HEK293 (cell line): ENCODE data around the gene TBX10.

ENCODE experiments used
- BCL6B ChIP-seq: fragments of 450-650 bp; formaldehyde crosslinking; IDR thresholded peaks from 2 replicates; pipeline ENCODE4 v1.5.1; 2017; ENCODE audit warnings: missing biosample characterization, missing genetic modification characterization
- GLI2 ChIP-seq: fragments of 450-650 bp; formaldehyde crosslinking; IDR thresholded peaks from 2 replicates; pipeline ENCODE4; 2017; ENCODE audit warnings: missing biosample characterization, missing genetic modification characterization, low read depth, borderline replicate concordance
- HOXC10 ChIP-seq: sonication (generic); formaldehyde crosslinking; IDR thresholded peaks from 2 replicates; pipeline ENCODE4 v1.8.1; 2023; ENCODE audit warnings: mild to moderate bottlenecking, missing genetic modification reagents
- KLF1 ChIP-seq: fragments of 450-650 bp; formaldehyde crosslinking; IDR thresholded peaks from 2 replicates; pipeline ENCODE4 v1.5.1; 2016; ENCODE audit warnings: missing biosample characterization, missing genetic modification characterization
- KLF10 ChIP-seq: fragments of 450-650 bp; IDR thresholded peaks from 2 replicates; pipeline ENCODE4 v1.5.1; 2018; ENCODE audit warnings: missing biosample characterization, mild to moderate bottlenecking, missing genetic modification characterization
- KLF8 ChIP-seq: fragments of 450-650 bp; formaldehyde crosslinking; IDR thresholded peaks from 2 replicates; pipeline ENCODE4 v1.5.1; 2016; ENCODE audit warnings: missing biosample characterization, missing genetic modification characterization
- MYNN ChIP-seq: fragments of 450-650 bp; formaldehyde crosslinking; IDR thresholded peaks from 2 replicates; pipeline ENCODE4 v1.5.1; 2016; ENCODE audit warnings: missing biosample characterization, missing genetic modification characterization, borderline replicate concordance
- MZF1 ChIP-seq: fragments of 450-650 bp; formaldehyde crosslinking; IDR thresholded peaks from 2 replicates; pipeline ENCODE4 v1.5.1; 2017; ENCODE audit warnings: missing biosample characterization, missing genetic modification characterization, borderline replicate concordance
- PATZ1 ChIP-seq: fragments of 450-650 bp; formaldehyde crosslinking; IDR thresholded peaks from 2 replicates; pipeline ENCODE4 v1.5.1; 2016; ENCODE audit warnings: missing biosample characterization, missing genetic modification characterization
- PBX3 ChIP-seq: sonication (generic); formaldehyde crosslinking; IDR thresholded peaks from 2 replicates; pipeline ENCODE4 v1.8.1; 2022; ENCODE audit warnings: mild to moderate bottlenecking, moderate library complexity, missing genetic modification reagents
- PRDM2 ChIP-seq: fragments of 450-650 bp; formaldehyde crosslinking; IDR thresholded peaks from 2 replicates; pipeline ENCODE4 v1.5.1; 2016; ENCODE audit warnings: missing biosample characterization, missing genetic modification characterization, borderline replicate concordance
- SALL2 ChIP-seq: fragments of 450-650 bp; formaldehyde crosslinking; IDR thresholded peaks from 2 replicates; pipeline ENCODE4 v1.5.0; 2017; ENCODE audit warnings: missing biosample characterization, mild to moderate bottlenecking, missing genetic modification characterization, borderline replicate concordance
- SETDB1 ChIP-seq: IDR thresholded peaks from one replicate; pipeline ENCODE4 v1.6.1; 2017; ENCODE audit warnings: mild to moderate bottlenecking, low read length, moderate library complexity, mixed read lengths; ENCODE audit not compliant: insufficient read length
- ZFP69B ChIP-seq: fragments of 450-650 bp; formaldehyde crosslinking; IDR thresholded peaks from 2 replicates; pipeline ENCODE4 v1.5.1; 2016; ENCODE audit warnings: missing biosample characterization, missing genetic modification characterization
- ZNF169 ChIP-seq: fragments of 450-650 bp; formaldehyde crosslinking; IDR thresholded peaks from 2 replicates; pipeline ENCODE4 v1.5.1; 2016; ENCODE audit warnings: missing biosample characterization, missing genetic modification characterization
- ZNF174 ChIP-seq: fragments of 450-650 bp; formaldehyde crosslinking; IDR thresholded peaks from 2 replicates; pipeline ENCODE4 v1.5.0; 2017; ENCODE audit warnings: missing biosample characterization, mild to moderate bottlenecking, missing genetic modification characterization
- ZNF248 ChIP-seq: fragments of 450-650 bp; formaldehyde crosslinking; IDR thresholded peaks from 2 replicates; pipeline ENCODE4 v1.5.1; 2017; ENCODE audit warnings: missing biosample characterization, missing genetic modification characterization
- ZNF26 ChIP-seq: fragments of 450-650 bp; formaldehyde crosslinking; IDR thresholded peaks from 2 replicates; pipeline ENCODE4 v1.5.1; 2016; ENCODE audit warnings: missing biosample characterization, missing genetic modification characterization
- ZNF335 ChIP-seq: fragments of 450-650 bp; formaldehyde crosslinking; conservative IDR thresholded peaks from 2 replicates; pipeline ENCODE4 v1.5.1; 2016; ENCODE audit warnings: missing biosample characterization, missing genetic modification characterization
- ZNF350 ChIP-seq: fragments of 450-650 bp; formaldehyde crosslinking; IDR thresholded peaks from 2 replicates; pipeline ENCODE4 v1.5.0; 2017; ENCODE audit warnings: missing biosample characterization, mild to moderate bottlenecking, missing genetic modification characterization
- ZNF366 ChIP-seq: fragments of 450-650 bp; formaldehyde crosslinking; conservative IDR thresholded peaks from 2 replicates; pipeline ENCODE4 v1.5.1; 2016; ENCODE audit warnings: missing biosample characterization, missing genetic modification characterization
- ZNF514 ChIP-seq: fragments of 450-650 bp; formaldehyde crosslinking; IDR thresholded peaks from 2 replicates; pipeline ENCODE4 v1.5.1; 2016; ENCODE audit warnings: missing biosample characterization, missing genetic modification characterization
- ZNF610 ChIP-seq: fragments of 450-650 bp; formaldehyde crosslinking; IDR thresholded peaks from 2 replicates; pipeline ENCODE4 v1.5.1; 2016; ENCODE audit warnings: missing biosample characterization, missing genetic modification characterization, borderline replicate concordance
- ZNF621 ChIP-seq: fragments of 450-650 bp; formaldehyde crosslinking; IDR thresholded peaks from 2 replicates; pipeline ENCODE4 v1.5.1; 2017; ENCODE audit warnings: missing biosample characterization, missing genetic modification characterization
- ZNF623 ChIP-seq: fragments of 450-650 bp; formaldehyde crosslinking; IDR thresholded peaks from 2 replicates; pipeline ENCODE4 v1.5.1; 2016; ENCODE audit warnings: missing biosample characterization, missing genetic modification characterization
- ZNF776 ChIP-seq: fragments of 450-650 bp; formaldehyde crosslinking; IDR thresholded peaks from 2 replicates; pipeline ENCODE4 v1.5.0; 2017; ENCODE audit warnings: missing biosample characterization, missing genetic modification characterization, borderline replicate concordance
- ZNF792 ChIP-seq: fragments of 450-650 bp; formaldehyde crosslinking; IDR thresholded peaks from 2 replicates; pipeline ENCODE4 v1.5.1; 2016; ENCODE audit warnings: missing biosample characterization, missing genetic modification characterization
- ZXDB ChIP-seq: fragments of 450-650 bp; formaldehyde crosslinking; IDR thresholded peaks from 2 replicates; pipeline ENCODE4 v1.5.1; 2016; ENCODE audit warnings: missing biosample characterization, missing genetic modification characterization

TBX10 gene

GRCh38 chr11:67629386-67630227, 10.0 kb downstream of the TBX10 start, which contains the start of gene NUDT8 (continued):
- TF ChIP-seq ZNF248 (tag by site-specific recombination) (no peak), ZNF335 (tag by site-specific recombination) (peak; percentile 79), HOXC10 (CRISPR knock-in tag) (no peak), PRDM2 (no peak), SALL2 (tag by site-specific recombination) (no peak), SETDB1 (no peak), KLF8 (tag by site-specific recombination) (peak; percentile 47), ZNF610 (tag by site-specific recombination) (no peak), ZFP69B (tag by site-specific recombination) (peak; percentile 90), ZXDB (tag by site-specific recombination) (peak; percentile 84), BCL6B (tag by site-specific recombination) (no peak), ZNF174 (tag by site-specific recombination) (no peak), ZNF623 (tag by site-specific recombination) (no peak), ZNF366 (no peak), ZNF26 (no peak), GLI2 (tag by site-specific recombination) (no peak), KLF10 (tag by site-specific recombination) (0 out of 2 replicates have a peak, but pooled peaks have one; percentile 22), ZNF169 (tag by site-specific recombination) (no peak), ZNF514 (no peak), ZNF792 (tag by site-specific recombination) (no peak), MYNN (no peak), ZNF621 (tag by site-specific recombination) (no peak), ZNF350 (tag by site-specific recombination) (no peak), MZF1 (no peak), KLF1 (tag by site-specific recombination) (peak; percentile 23; the same call in 1 of the 2 replicates), PATZ1 (tag by site-specific recombination) (no peak; the same call in 1 of the 2 replicates), PBX3 (CRISPR knock-in tag) (0 out of 2 replicates have a peak, but pooled peaks have one; percentile 16), ZNF776 (tag by site-specific recombination) (no peak)
